GM20000 (cell line): ENCODE results near the gene ARL13A.

Experiments
- DNase-seq: peaks from one replicate; pipeline ENCODE4 v3.0.0; 2012; ENCODE audit warnings: low spot score
- TF ChIP-seq, protein P1 (sequence below): IDR thresholded peaks from 2 replicates; pipeline ENCODE4 v1.5.1; 2012; ENCODE audit warnings: mild to moderate bottlenecking, control low read depth; ENCODE audit errors: extremely low read depth, missing control alignments

Gene ARL13A

DNA sequence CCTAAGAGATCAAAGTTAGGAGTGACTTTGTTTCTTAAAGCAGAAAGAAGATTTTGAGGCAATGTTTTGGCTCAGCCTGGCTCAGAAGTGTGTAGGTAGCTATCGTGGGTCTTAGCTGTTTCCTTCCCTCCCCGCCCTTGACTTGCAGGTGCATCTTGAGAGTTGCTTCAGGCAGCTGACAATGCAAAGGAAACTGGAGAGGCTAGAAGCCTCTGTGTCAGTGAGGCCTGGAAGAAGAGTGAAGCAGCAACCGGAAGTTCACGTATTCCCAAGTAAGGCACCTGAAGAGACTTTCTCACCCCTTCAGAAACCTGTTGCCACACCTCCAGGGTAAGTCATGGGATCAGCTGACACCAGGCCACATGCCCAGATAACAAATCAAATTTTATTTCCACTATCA is 30.2 kb upstream of the ARL13A start:
- no peak for DNase-seq
- TF ChIP-seq, protein P1, sequence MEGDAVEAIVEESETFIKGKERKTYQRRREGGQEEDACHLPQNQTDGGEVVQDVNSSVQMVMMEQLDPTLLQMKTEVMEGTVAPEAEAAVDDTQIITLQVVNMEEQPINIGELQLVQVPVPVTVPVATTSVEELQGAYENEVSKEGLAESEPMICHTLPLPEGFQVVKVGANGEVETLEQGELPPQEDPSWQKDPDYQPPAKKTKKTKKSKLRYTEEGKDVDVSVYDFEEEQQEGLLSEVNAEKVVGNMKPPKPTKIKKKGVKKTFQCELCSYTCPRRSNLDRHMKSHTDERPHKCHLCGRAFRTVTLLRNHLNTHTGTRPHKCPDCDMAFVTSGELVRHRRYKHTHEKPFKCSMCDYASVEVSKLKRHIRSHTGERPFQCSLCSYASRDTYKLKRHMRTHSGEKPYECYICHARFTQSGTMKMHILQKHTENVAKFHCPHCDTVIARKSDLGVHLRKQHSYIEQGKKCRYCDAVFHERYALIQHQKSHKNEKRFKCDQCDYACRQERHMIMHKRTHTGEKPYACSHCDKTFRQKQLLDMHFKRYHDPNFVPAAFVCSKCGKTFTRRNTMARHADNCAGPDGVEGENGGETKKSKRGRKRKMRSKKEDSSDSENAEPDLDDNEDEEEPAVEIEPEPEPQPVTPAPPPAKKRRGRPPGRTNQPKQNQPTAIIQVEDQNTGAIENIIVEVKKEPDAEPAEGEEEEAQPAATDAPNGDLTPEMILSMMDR: no peak

DNA sequence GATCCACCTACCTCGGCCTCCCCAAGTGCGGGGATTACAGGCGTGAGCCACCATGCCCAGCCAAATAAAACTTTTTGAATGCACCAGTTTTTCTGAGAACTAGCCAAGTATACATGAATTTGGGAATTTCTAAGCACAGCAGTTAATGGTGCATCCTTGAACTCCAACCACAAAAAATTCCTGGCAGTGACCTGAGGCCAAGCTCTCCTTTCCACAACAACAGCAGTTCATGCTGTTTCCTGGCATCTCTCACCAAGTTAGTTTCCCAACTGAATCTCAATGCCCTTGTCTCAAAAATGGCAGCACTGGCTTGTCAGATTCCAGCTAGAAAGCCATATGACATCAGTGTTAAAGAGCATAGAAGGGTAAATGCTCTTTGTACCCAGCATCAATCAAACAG is 24.9 kb upstream of the ARL13A start:
- TF ChIP-seq, protein P1: no peak
- DNase-seq: no peak

DNA sequence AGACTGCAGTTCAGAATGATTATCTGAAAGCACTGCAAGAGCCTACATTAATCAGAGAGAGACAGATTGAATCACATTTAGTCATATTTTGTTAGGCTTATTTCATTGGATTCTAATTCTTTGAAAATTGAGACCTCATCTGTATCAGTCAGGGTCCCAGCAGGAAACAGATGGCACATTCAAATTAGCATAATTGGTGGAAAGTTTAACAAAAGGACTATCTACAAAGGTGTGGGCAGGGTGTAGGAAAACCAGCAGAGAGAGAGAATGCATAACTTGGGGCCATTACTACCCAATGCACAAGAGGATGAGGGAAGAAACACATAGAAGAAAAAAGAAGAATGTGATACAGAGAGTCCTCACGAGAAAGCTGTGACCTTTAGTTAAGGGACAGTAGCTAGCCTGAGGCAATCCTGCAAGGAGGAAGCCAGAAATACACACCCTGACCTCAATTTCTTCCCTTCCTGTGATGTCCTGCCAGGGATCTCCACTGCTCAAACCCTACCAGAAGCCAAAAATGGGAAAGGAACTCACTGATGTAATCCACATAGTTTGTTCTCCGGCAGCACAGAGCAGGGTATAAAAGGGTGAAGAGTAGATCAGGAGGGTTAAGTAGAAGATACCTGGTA is 23.1 kb upstream of the ARL13A start:
- TF ChIP-seq, protein P1: no peak
- DNase-seq: no peak

GRCh38 chrX:100948557-100948956 is 21.0 kb upstream of the ARL13A start:
- no peak for DNase-seq
- TF ChIP-seq, protein P1: no peak

DNA sequence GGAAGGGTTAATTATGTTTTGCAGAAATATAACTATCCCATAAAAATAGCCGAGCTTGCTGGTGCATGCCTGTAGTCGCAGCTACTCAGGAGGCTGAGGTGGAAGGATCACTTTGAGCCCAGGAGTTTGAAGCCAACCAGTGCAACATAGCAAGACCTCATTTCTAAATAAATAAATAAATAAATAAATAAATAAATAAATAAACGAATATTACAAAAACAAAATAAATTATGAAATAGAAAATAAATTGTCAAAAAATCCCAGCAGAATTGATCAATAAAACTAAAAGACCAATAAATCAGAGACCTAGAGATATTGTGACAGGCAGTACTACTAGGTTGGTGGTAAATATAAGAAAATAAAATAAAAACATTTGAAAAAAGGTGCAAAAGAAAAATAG is 6.7 kb upstream of the ARL13A start:
- TF ChIP-seq, protein P1: no peak
- no peak for DNase-seq

- TF ChIP-seq, protein P1: no peak
- DNase-seq: no peak
Measured at GRCh38 chrX:100964362-100964761, 5.1 kb upstream of the ARL13A start.

GRCh38 chrX:100969936-100970335 is 428 bp downstream of the ARL13A start:
- no peak for DNase-seq
- TF ChIP-seq, protein P1: no peak
